IMR-90 (cell line): ENCODE results near the gene CEP76. TPM values are rescaled to one million over a fixed set of nuclear protein-coding genes. Genes with fewer than 3 reads are reported as not detected.

Experiments
- ATAC-seq: fragments of 200-7000 bp; cut with Tn5 transposase; 2 replicates; pipeline ENCODE4 v1.9.1; 2020; ENCODE audit warnings: low read depth, mild to moderate bottlenecking, moderate library complexity
- BruUV-seq: library from RNA; stranded (reverse); fragments of 400-500 nt; replicated peaks from 2 replicates; lab custom pipeline; 2021; lab: Mats Ljungman, UMichigan
- CTCF ChIA-PET: fragments of 300-600 bp; formaldehyde crosslinking; extraction: SDS; loops from one replicate; lab custom pipeline; 2021; ENCODE audit warnings: antibody characterized with exemption; lab: Yijun Ruan, JAX
- POLR2A ChIA-PET: fragments of 300-600 bp; sonication (Branson Sonifier 250); formaldehyde crosslinking; loops from one replicate; lab custom pipeline; 2022; ENCODE audit warnings: antibody characterized with exemption; ENCODE audit not compliant: unreplicated experiment; lab: Charles Lee
- DNase-seq: peaks from one replicate; pipeline ENCODE4 v3.0.0; 2013
- H2AFZ ChIP-seq: replicated peaks from 2 replicates; pipeline ENCODE3; 2013; ENCODE audit warnings: low read length, mild to moderate bottlenecking; ENCODE audit not compliant: poor library complexity
- H2AK5ac ChIP-seq: 2 replicates; pipeline ENCODE4 v1.6.1; 2013; ENCODE audit warnings: low read depth, low read length, inconsistent platforms
- H2AK9ac ChIP-seq: replicated peaks from 2 replicates; pipeline ENCODE3; 2013; ENCODE audit warnings: mild to moderate bottlenecking, low read depth, low read length, moderate library complexity; ENCODE audit not compliant: poor library complexity
- H2BK120ac ChIP-seq: 2 replicates; pipeline ENCODE4 v1.6.1; 2013; ENCODE audit warnings: low read depth, low read length, inconsistent platforms
- H2BK15ac ChIP-seq: 3 replicates; pipeline ENCODE4 v1.6.1; 2013; ENCODE audit warnings: low read depth, low read length, inconsistent platforms
- H2BK20ac ChIP-seq: 2 replicates; pipeline ENCODE4 v1.6.1; 2013; ENCODE audit warnings: low read depth, mild to moderate bottlenecking, inconsistent platforms, low read length, moderate library complexity
- H2BK5ac ChIP-seq: 2 replicates; pipeline ENCODE4 v1.6.1; 2013; ENCODE audit warnings: mild to moderate bottlenecking, low read depth, low read length, inconsistent platforms; ENCODE audit not compliant: poor library complexity, severe bottlenecking
- H3K14ac ChIP-seq: replicated peaks from 2 replicates; pipeline ENCODE4 v1.6.1; 2013; ENCODE audit warnings: low read depth, low read length, inconsistent platforms
- H3K18ac ChIP-seq: 2 replicates; pipeline ENCODE4 v1.6.1; 2013; ENCODE audit warnings: low read depth, low read length, control low read depth
- H3K23ac ChIP-seq: 2 replicates; pipeline ENCODE4 v1.6.1; 2013; ENCODE audit warnings: low read depth, low read length, inconsistent platforms
- H3K27ac ChIP-seq: 2 replicates; pipeline ENCODE4 v1.5.1; 2013; ENCODE audit warnings: mild to moderate bottlenecking, control low read depth, low read length; ENCODE audit not compliant: insufficient read depth
- H3K27me3 ChIP-seq: 2 replicates; pipeline ENCODE4 v1.6.1; 2013; ENCODE audit warnings: low read length; ENCODE audit not compliant: control insufficient read depth, insufficient read depth
- H3K36me3 ChIP-seq: 2 replicates; pipeline ENCODE4 v1.6.1; 2013; ENCODE audit warnings: low read length, mixed read lengths; ENCODE audit not compliant: control insufficient read depth, insufficient read depth
- H3K4ac ChIP-seq: 2 replicates; pipeline ENCODE4 v1.6.1; 2013; ENCODE audit warnings: low read depth, low read length, inconsistent platforms
- H3K4me1 ChIP-seq: 2 replicates; pipeline ENCODE4 v1.6.1; 2013; ENCODE audit warnings: low read length, mixed read lengths; ENCODE audit not compliant: control insufficient read depth, insufficient read depth
- H3K4me2 ChIP-seq: 2 replicates; pipeline ENCODE4 v1.6.1; 2013; ENCODE audit warnings: low read depth, mild to moderate bottlenecking, control low read depth, low read length, moderate library complexity
- H3K4me3 ChIP-seq: 2 replicates; pipeline ENCODE4 v1.5.1; 2013; ENCODE audit warnings: low read depth, mild to moderate bottlenecking, control low read depth, low read length, moderate library complexity; ENCODE audit not compliant: insufficient read depth
- H3K56ac ChIP-seq: 2 replicates; pipeline ENCODE4 v1.6.1; 2013; ENCODE audit warnings: low read length, inconsistent platforms; ENCODE audit not compliant: insufficient read depth; ENCODE audit errors: extremely low read depth
- H3K79me1 ChIP-seq, 2 experiments: 2 replicates each; pipeline ENCODE4 v1.6.1; 2013; ENCODE audit warnings: low read length in 2 of 2, inconsistent platforms in 1 of 2, low read depth in 1 of 2
- H3K9ac ChIP-seq: 2 replicates; pipeline ENCODE4 v1.6.1; 2013; ENCODE audit warnings: low read depth, low read length, control low read depth
- H3K9me1 ChIP-seq: 2 replicates; pipeline ENCODE4 v1.6.1; 2013; ENCODE audit warnings: low read length, inconsistent platforms; ENCODE audit not compliant: insufficient read depth
- H3K9me3 ChIP-seq: 2 replicates; pipeline ENCODE4 v1.6.1; 2013; ENCODE audit warnings: low read length; ENCODE audit not compliant: control insufficient read depth, insufficient read depth
- H4K20me1 ChIP-seq: 2 replicates; pipeline ENCODE4 v1.6.1; 2013; ENCODE audit warnings: low read length, inconsistent platforms; ENCODE audit not compliant: insufficient read depth
- H4K5ac ChIP-seq: 2 replicates; pipeline ENCODE4 v1.6.1; 2013; ENCODE audit warnings: mild to moderate bottlenecking, low read depth, low read length, control low read depth
- H4K8ac ChIP-seq, 2 experiments: 2 replicates each; pipeline ENCODE4 v1.6.1; 2013; ENCODE audit warnings: low read depth in 2 of 2, low read length in 2 of 2, control low read depth in 1 of 2, inconsistent platforms in 1 of 2
- H4K91ac ChIP-seq: 2 replicates; pipeline ENCODE4 v1.6.1; 2013; ENCODE audit warnings: low read depth, low read length, inconsistent platforms; ENCODE audit not compliant: insufficient read depth
- CHD1 ChIP-seq: IDR thresholded peaks from 2 replicates; pipeline ENCODE4 v1.6.1; 2012; ENCODE audit warnings: low read depth, low read length, improper control_type of control experiment
- ELK1 ChIP-seq: fragments of 150-350 bp; IDR thresholded peaks from 2 replicates; pipeline ENCODE4 v1.6.1; 2016; ENCODE audit warnings: low read depth, mild to moderate bottlenecking, low read length, moderate library complexity, borderline replicate concordance
- FOS ChIP-seq: fragments of 150-350 bp; IDR thresholded peaks from 2 replicates; pipeline ENCODE4 v1.6.1; 2016; ENCODE audit warnings: low read depth, low read length
- MAZ ChIP-seq: IDR thresholded peaks from 2 replicates; pipeline ENCODE4 v1.6.1; 2012; ENCODE audit warnings: low read depth, mild to moderate bottlenecking, low read length, improper control_type of control experiment, moderate library complexity, borderline replicate concordance
- MXI1 ChIP-seq: IDR thresholded peaks from 2 replicates; pipeline ENCODE4 v1.6.1; 2012; ENCODE audit warnings: low read depth, mild to moderate bottlenecking, low read length, moderate library complexity, borderline replicate concordance
- POLR2A ChIP-seq: IDR thresholded peaks from 2 replicates; pipeline ENCODE4 v1.6.1; 2012; ENCODE audit warnings: mild to moderate bottlenecking, low read depth, low read length
- RAD21 ChIP-seq: IDR thresholded peaks from 2 replicates; pipeline ENCODE4 v1.6.1; 2012; ENCODE audit warnings: low read length, improper control_type of control experiment
- RFX5 ChIP-seq: IDR thresholded peaks from 2 replicates; pipeline ENCODE4 v1.8.0; 2012; ENCODE audit warnings: low read depth, mild to moderate bottlenecking, low read length, moderate library complexity
- USF2 ChIP-seq: fragments of 150-350 bp; IDR thresholded peaks from 2 replicates; pipeline ENCODE4 v1.6.1; 2017; ENCODE audit warnings: mild to moderate bottlenecking, antibody characterized with exemption, low read length, low read depth
- WGBS, 2 experiments: methylation state at CpG; one replicate each; pipeline versions ENCODE4 v1.1.5 to v1.1.7; 2013; ENCODE audit warnings: missing lambda C conversion rate in 2 of 2; ENCODE audit not compliant: insufficient read length in 1 of 2; ENCODE audit errors: extremely low coverage in 2 of 2; 5-methylcytosine and 5-hydroxymethylcytosine counted together
- dilution Hi-C: fragments of 300-500 bp; cut with HindIII; formaldehyde crosslinking; loops from one replicate; pipeline ENCODE4 v1.14.3; 2018; ENCODE audit warnings: low sequenced_read_pairs; ENCODE audit not compliant: unreplicated experiment
- in situ Hi-C: fragments of 300-500 bp; cut with MboI; formaldehyde crosslinking; loops from 3 replicates; pipeline ENCODE4 v1.14.3; 2019; ENCODE audit warnings: low sequenced_read_pairs, inconsistent platforms, mixed read lengths
- intact Hi-C: fragments of 100-400 bp; cut with micrococcal nuclease; formaldehyde crosslinking; loops from 2 replicates; pipeline ENCODE4 v1.10.0; 2022
- polyA plus RNA-seq, 3 experiments: library from polyadenylated mRNA; depleted of rRNA; stranded (reverse); fragments of >200 nt; gene quantifications; 2 replicates each; pipeline ENCODE4 v1.2.3, GENCODE V29; 2012; ENCODE audit warnings: low replicate concordance in 1 of 3
- total RNA-seq: library from RNA; depleted of rRNA; stranded (reverse); fragments of >200 nt; gene quantifications from 2 replicates; pipeline ENCODE4 v1.2.3, GENCODE V29; 2012

Gene CEP76
- total and polyA plus RNA-seq, 2 of the 4 experiments (the other 2 are of a cell fraction): 5.1 to 8.1 TPM

GRCh38 chr18:12726331-12726730 is 23.8 kb upstream of the CEP76 start:
- no peak overlapping the region for H3K4me3 ChIP-seq
- no peak overlapping the region for H3K56ac ChIP-seq
- H3K14ac ChIP-seq: no peak overlapping the region
- no peak overlapping the region for H3K9ac ChIP-seq
- intact Hi-C loops: loop anchor here (2.0 to 5.0 kb wide), 3 partner anchors 18 to 906 kb away; no protein-coding TSS in a partner anchor
- H2BK5ac ChIP-seq: no peak overlapping the region
- no peak overlapping the region for H3K18ac ChIP-seq
- ATAC-seq: no peak
- H2AK5ac ChIP-seq: no peak overlapping the region
- no peak for DNase-seq
- ChIA-PET POLR2A (no interaction called here), CTCF (interaction anchor here (0.9 to 5.2 kb wide), 8 partner anchors 12 to 208 kb away, joined by 3 to 38 read pairs (median 4); partner anchors contain the start of genes CEP76 and PSMG2)
- H3K27ac ChIP-seq: no peak overlapping the region
- no peak overlapping the region for H3K23ac ChIP-seq
- no peak overlapping the region for H4K8ac ChIP-seq
- no peak overlapping the region for H2AFZ ChIP-seq
- H3K4me1 ChIP-seq: no peaks in the 10 kb centered on the region; the same call in 1 of the 2 replicates
- H3K27me3 ChIP-seq: no peaks in the 10 kb centered on the region
- H3K9me1 ChIP-seq: no peaks in the 10 kb centered on the region
- TF ChIP-seq POLR2A: no peak
- TF ChIP-seq USF2: no peak
- TF ChIP-seq MXI1: no peak
- TF ChIP-seq CHD1: no peak
- no peak for TF ChIP-seq RFX5
- TF ChIP-seq FOS: no peak
- no peak for TF ChIP-seq MAZ
- no peak for TF ChIP-seq RAD21
- TF ChIP-seq ELK1: no peak
- dilution Hi-C loops: no loop called here
- no peak overlapping the region for H4K91ac ChIP-seq
- H3K9me3 ChIP-seq: peaks cover 3% of the 10 kb centered on the region; the same call in 1 of the 2 replicates
- H2BK20ac ChIP-seq: no peak overlapping the region
- no peaks in the 10 kb centered on the region for H4K20me1 ChIP-seq
- H2BK120ac ChIP-seq: no peak overlapping the region
- BruUV-seq: no TSS peak
- no peak overlapping the region for H2BK15ac ChIP-seq
- H3K4ac ChIP-seq: no peak overlapping the region
- in situ Hi-C loops: loop anchor here (25.0 kb wide), 1 partner anchor 436 kb away; no protein-coding TSS in a partner anchor
- no CpG with 5 or more reads among the region's 4 CpGs for WGBS, 2 experiments
- H3K36me3 ChIP-seq: peaks cover 23% of the 10 kb centered on the region
- no peak overlapping the region for H4K5ac ChIP-seq
- H3K79me1 ChIP-seq: no peaks in the 10 kb centered on the region
- no peak overlapping the region for H2AK9ac ChIP-seq
- H3K4me2 ChIP-seq: no peak overlapping the region
